Liver (tissue), 9 donors: ENCODE measurements around the gene CDHR5. TPM values are rescaled to one million over a fixed set of nuclear protein-coding genes. Genes with fewer than 3 reads are reported as not detected.

ENCODE experiments used
- DNase-seq: peaks from one replicate; pipeline ENCODE4 v3.0.0-alpha.2; 2017; ENCODE audit warnings: low spot score
- H3K27ac ChIP-seq, 2 donors: one replicate each; pipeline ENCODE4 v1.7.0; 2013; ENCODE audit warnings: inconsistent platforms in 2 of 2, low read length in 2 of 2, control low read depth in 1 of 2, low read depth in 1 of 2, mild to moderate bottlenecking in 1 of 2
- H3K27me3 ChIP-seq, 4 donors: one replicate each; pipeline versions ENCODE4 v1.6.1 to v1.7.0; 2013; ENCODE audit warnings: low read length in 3 of 4, inconsistent platforms in 1 of 4, mild to moderate bottlenecking in 1 of 4, moderate library complexity in 1 of 4; ENCODE audit not compliant: control insufficient read depth in 4 of 4, insufficient read depth in 4 of 4
- H3K36me3 ChIP-seq, 4 donors: one replicate each; pipeline versions ENCODE4 v1.6.1 to v1.7.0; 2013; ENCODE audit warnings: low read length in 3 of 4, mild to moderate bottlenecking in 3 of 4, low read depth in 1 of 4, moderate library complexity in 1 of 4; ENCODE audit not compliant: control insufficient read depth in 4 of 4, insufficient read depth in 3 of 4
- H3K4me1 ChIP-seq, 4 donors: one replicate each; pipeline versions ENCODE4 v1.6.1 to v1.7.0; 2013; ENCODE audit warnings: low read length in 3 of 4, mild to moderate bottlenecking in 3 of 4, moderate library complexity in 1 of 4; ENCODE audit not compliant: control insufficient read depth in 4 of 4, insufficient read depth in 4 of 4
- H3K4me3 ChIP-seq, 3 donors: one replicate each; pipeline versions ENCODE4 v1.6.1 to v1.7.0; 2013; ENCODE audit warnings: low read length in 3 of 3, control low read depth in 1 of 3, low read depth in 1 of 3, mild to moderate bottlenecking in 1 of 3
- H3K9ac ChIP-seq, 2 donors: one replicate each; pipeline ENCODE4 v1.7.0; 2013; ENCODE audit warnings: low read length in 2 of 2, mild to moderate bottlenecking in 2 of 2, moderate library complexity in 2 of 2, control low read depth in 1 of 2, low read depth in 1 of 2
- H3K9me3 ChIP-seq, 4 donors: one replicate each; pipeline versions ENCODE4 v1.6.1 to v1.7.0; 2013; ENCODE audit warnings: low read length in 3 of 4; ENCODE audit not compliant: control insufficient read depth in 4 of 4
- ATF3 ChIP-seq: IDR thresholded peaks from 2 replicates; pipeline ENCODE4 v1.6.1; 2016; ENCODE audit warnings: antibody characterized with exemption
- CTCF ChIP-seq: fragments of 150-350 bp; IDR thresholded peaks from 2 replicates; pipeline ENCODE4 v1.5.1; 2017; ENCODE audit warnings: improper control_type of control experiment, low read depth, low read length; ENCODE audit not compliant: missing input control
- FOXA2 ChIP-seq: IDR thresholded peaks from 2 replicates; pipeline ENCODE4 v1.6.1; 2016; ENCODE audit warnings: antibody characterized with exemption
- GABPA ChIP-seq, 2 donors: IDR thresholded peaks in 1 of 2; conservative IDR thresholded peaks in 1 of 2; 2 replicates each; pipeline ENCODE4 v1.6.1; 2016; ENCODE audit warnings: antibody characterized with exemption in 2 of 2, mild to moderate bottlenecking in 1 of 2, moderate library complexity in 1 of 2
- HNF4A ChIP-seq, 2 donors: conservative IDR thresholded peaks; 2 replicates each; pipeline ENCODE4 v1.6.1; 2016; ENCODE audit warnings: antibody characterized with exemption in 2 of 2, mild to moderate bottlenecking in 2 of 2
- HNF4G ChIP-seq: IDR thresholded peaks from 2 replicates; pipeline ENCODE4 v1.6.1; 2016; ENCODE audit warnings: antibody characterized with exemption
- MAX ChIP-seq: IDR thresholded peaks from 2 replicates; pipeline ENCODE4 v1.6.1; 2016; ENCODE audit warnings: antibody characterized with exemption
- NR2F2 ChIP-seq: IDR thresholded peaks from 2 replicates; pipeline ENCODE4 v1.6.1; 2016; ENCODE audit warnings: antibody characterized with exemption
- RAD21 ChIP-seq, 2 donors: IDR thresholded peaks; 2 replicates each; pipeline ENCODE4 v1.6.1; 2016; ENCODE audit warnings: antibody characterized with exemption in 2 of 2, mild to moderate bottlenecking in 2 of 2
- REST ChIP-seq: IDR thresholded peaks from 2 replicates; pipeline ENCODE4 v1.6.1; 2016; ENCODE audit warnings: antibody characterized with exemption, mild to moderate bottlenecking
- RXRA ChIP-seq, 2 donors: IDR thresholded peaks; 2 replicates each; pipeline ENCODE4 v1.6.1; 2017 to 2018; ENCODE audit warnings: antibody characterized with exemption in 2 of 2, mild to moderate bottlenecking in 1 of 2
- SP1 ChIP-seq: IDR thresholded peaks from 2 replicates; pipeline ENCODE4 v1.6.1; 2018; ENCODE audit warnings: antibody characterized with exemption, mild to moderate bottlenecking
- TAF1 ChIP-seq: conservative IDR thresholded peaks from 2 replicates; pipeline ENCODE4 v1.6.1; 2016; ENCODE audit warnings: antibody characterized with exemption, mild to moderate bottlenecking
- YY1 ChIP-seq: IDR thresholded peaks from 2 replicates; pipeline ENCODE4 v1.6.1; 2016; ENCODE audit warnings: antibody characterized with exemption, mild to moderate bottlenecking
- ZBTB33 ChIP-seq: IDR thresholded peaks from 2 replicates; pipeline ENCODE4 v1.6.1; 2016; ENCODE audit warnings: antibody characterized with exemption
- WGBS: extraction: QIAGEN DNeasy Blood & Tissue Kit; methylation state at CpG from one replicate; pipeline ENCODE4 v1.1.7; 2013; 5-methylcytosine and 5-hydroxymethylcytosine counted together
- polyA plus RNA-seq, 2 donors: library from polyadenylated mRNA; stranded (reverse) in 1 of 2; unstranded in 1 of 2; fragments of 200-250 nt in 1 of 2; fragments of >200 nt in 1 of 2; fragmentation: Nextera tagmentation in 1 of 2; extraction: Ambion mirVana in 1 of 2; gene quantifications; one replicate each; pipeline versions ENCODE4 v1.2.1 to v1.2.3, GENCODE V29; 2013 to 2015
- total RNA-seq, 2 donors: library from RNA; depleted of rRNA; stranded (reverse); fragments of >200 nt; gene quantifications; one replicate each; pipeline ENCODE4 v1.2.3, GENCODE V29; 2014
- donor health status: healthy.
- donor health status: healthy.
- donor health status: healthy.
- donor health status: healthy.
- donor health status: healthy.

Gene CDHR5
- total RNA-seq (10 to 100 TPM; 34.8 to 79.7 TPM), polyA plus RNA-seq (10 to 100 TPM; 29.4 to 86.2 TPM)

- Histone ChIP-seq H3K9me3 (no peaks in the 10 kb centered on the region), H3K36me3 (peaks cover 0 to 2% (median under 1%) of the 10 kb centered on the region in 4 donors), H3K9ac (no peak within 1 kb of the TSS), H3K27me3 (no peaks in the 10 kb centered on the region), H3K27ac (peak within 1 kb of the TSS; percentile 35 to 54), H3K4me1 (peaks cover 4 to 21% (median 9%) of the 10 kb centered on the region in 4 donors), H3K4me3 (peak within 1 kb of the TSS in 2 of 3 donors; percentile 54 to 59)
- DNase-seq = no peak
- WGBS = 33% methylated on average over 33 of the region's 33 CpGs
- peak in 1 of 2 donors; percentile 26 for TF ChIP-seq RAD21 (IDR thresholded peaks at IDR 0.05)
- TF ChIP-seq FOXA2 = no peak
- peak; percentile 11 to 21 for TF ChIP-seq RXRA (IDR thresholded peaks at IDR 0.05)
- TF ChIP-seq HNF4A (conservative IDR thresholded peaks at IDR 0.05) = peak; percentile 55 to 71
- TF ChIP-seq ZBTB33 = no peak
- peak; percentile 38 for TF ChIP-seq SP1
- TF ChIP-seq ATF3 = no peak
- TF ChIP-seq NR2F2 = no peak
- TF ChIP-seq HNF4G = no peak
Measured at GRCh38 chr11:624705-625635, at the start of gene CDHR5. Gene CDHR5, minus strand, starts transcription at chr11:624955. Its CDS starts 53 bp downstream, at chr11:624902.

- WGBS = 90% methylated on average over 17 of the region's 17 CpGs
- TF ChIP-seq MAX = no peak
- H3K36me3 ChIP-seq = peaks cover 15 to 33% (median 19%) of the 10 kb centered on the region in 4 donors
Measured at GRCh38 chr11:674406-674805, 49.7 kb upstream of the CDHR5 start.

GRCh38 chr11:673866-674265 lies 49.1 kb upstream of the CDHR5 start:
- Histone ChIP-seq H3K27me3 (no peaks in the 10 kb centered on the region), H3K36me3 (peaks cover 15 to 33% (median 19%) of the 10 kb centered on the region in 4 donors), H3K9ac (no peak overlapping the region), H3K27ac (no peak overlapping the region), H3K4me1 (no peaks in the 10 kb centered on the region), H3K9me3 (no peaks in the 10 kb centered on the region), H3K4me3 (no peak overlapping the region)
- DNase-seq = no peak
- WGBS = 97% methylated on average over 8 of the region's 8 CpGs
- no peak for TF ChIP-seq MAX
- TF ChIP-seq YY1 = no peak
- no peak for TF ChIP-seq RXRA (IDR thresholded peaks at IDR 0.05)
- no peak for TF ChIP-seq GABPA (IDR thresholded peaks at IDR 0.05 in 1 of 2, conservative IDR thresholded peaks at IDR 0.05 in 1 of 2)
- TF ChIP-seq RAD21 (IDR thresholded peaks at IDR 0.05) = no peak
- TF ChIP-seq CTCF = no peak
- TF ChIP-seq ATF3 = no peak
- no peak for TF ChIP-seq REST
- TF ChIP-seq NR2F2 = no peak
- no peak for TF ChIP-seq FOXA2
- TF ChIP-seq TAF1 = no peak
- TF ChIP-seq SP1 = no peak

More at GRCh38 chr11:674406-674805, 49.7 kb upstream of the CDHR5 start:
- DNase-seq = no peak
- Histone ChIP-seq H3K27me3 (no peaks in the 10 kb centered on the region), H3K9ac (no peak overlapping the region), H3K4me3 (no peak overlapping the region), H3K9me3 (no peaks in the 10 kb centered on the region), H3K27ac (no peak overlapping the region), H3K4me1 (peaks cover 0 to 4% (median 1%) of the 10 kb centered on the region in 4 donors)
